NCI-H345 treated with DMSO at 0.1 percent for 48 hours (cell line): Measurements from ENCODE around the gene GARRE1.
"Not testable (repeated sequence)": the region's sequence is repeated elsewhere in the genome, so short reads cannot be mapped to it uniquely, and the experiment has no call there.

Experiments used
- DNase-seq: peaks from one replicate; lab custom pipeline; 2025; ENCODE audit not compliant: unreplicated experiment; lab: John Stamatoyannopoulos, UW

GARRE1 gene

GRCh38 chr19:34232566-34233481 lies 21.5 kb upstream of the GARRE1 start:
- DNase-seq: no peak

- DNase-seq: no peak
Observed at GRCh38 chr19:34235425-34235940, 18.9 kb upstream of the GARRE1 start.

GRCh38 chr19:34236035-34236987 lies 18.0 kb upstream of the GARRE1 start:
- no peak for DNase-seq

GRCh38 chr19:34237283-34237682 lies 17.1 kb upstream of the GARRE1 start:
- DNase-seq: no peak

GRCh38 chr19:34237939-34238338 lies 16.4 kb upstream of the GARRE1 start:
- no peak for DNase-seq

GRCh38 chr19:34241513-34242337 lies 12.6 kb upstream of the GARRE1 start:
- DNase-seq: peak; percentile 94

GRCh38 chr19:34243138-34243875 lies 11.0 kb upstream of the GARRE1 start:
- DNase-seq: not testable (repeated sequence)

- no peak for DNase-seq
Observed at GRCh38 chr19:34243876-34244578, 10.3 kb upstream of the GARRE1 start.

- DNase-seq: no peak
Observed at GRCh38 chr19:34244611-34245299, 9.6 kb upstream of the GARRE1 start.

GRCh38 chr19:34246340-34246739 lies 8.0 kb upstream of the GARRE1 start:
- no peak for DNase-seq

- DNase-seq: no peak
Observed at GRCh38 chr19:34248941-34249340, 5.4 kb upstream of the GARRE1 start.

- DNase-seq: not testable (repeated sequence)
Observed at GRCh38 chr19:34253167-34253566, 1.2 kb upstream of the GARRE1 start.

GRCh38 chr19:34253681-34254045 lies 691 bp upstream of the GARRE1 start:
- DNase-seq: not testable (repeated sequence)

- DNase-seq: no peak
Observed at GRCh38 chr19:34254698-34255432, 511 bp downstream of the GARRE1 start.

GRCh38 chr19:34255546-34255945 lies 1.2 kb downstream of the GARRE1 start:
- no peak for DNase-seq

GRCh38 chr19:34256835-34257558 lies 2.6 kb downstream of the GARRE1 start:
- DNase-seq: no peak

GRCh38 chr19:34257559-34257924 lies 3.2 kb downstream of the GARRE1 start:
- no peak for DNase-seq
